ENCODE data around the gene SPNS3.

The SPNS3 gene

GRCh38 chr17:4506892-4507291 is 73.2 kb downstream of the SPNS3 start:
- in situ Hi-C loops (cut with HindIII; ENCODE audit: low sequenced_read_pairs) = no loop called here
- TF ChIP-seq, protein P1, sequence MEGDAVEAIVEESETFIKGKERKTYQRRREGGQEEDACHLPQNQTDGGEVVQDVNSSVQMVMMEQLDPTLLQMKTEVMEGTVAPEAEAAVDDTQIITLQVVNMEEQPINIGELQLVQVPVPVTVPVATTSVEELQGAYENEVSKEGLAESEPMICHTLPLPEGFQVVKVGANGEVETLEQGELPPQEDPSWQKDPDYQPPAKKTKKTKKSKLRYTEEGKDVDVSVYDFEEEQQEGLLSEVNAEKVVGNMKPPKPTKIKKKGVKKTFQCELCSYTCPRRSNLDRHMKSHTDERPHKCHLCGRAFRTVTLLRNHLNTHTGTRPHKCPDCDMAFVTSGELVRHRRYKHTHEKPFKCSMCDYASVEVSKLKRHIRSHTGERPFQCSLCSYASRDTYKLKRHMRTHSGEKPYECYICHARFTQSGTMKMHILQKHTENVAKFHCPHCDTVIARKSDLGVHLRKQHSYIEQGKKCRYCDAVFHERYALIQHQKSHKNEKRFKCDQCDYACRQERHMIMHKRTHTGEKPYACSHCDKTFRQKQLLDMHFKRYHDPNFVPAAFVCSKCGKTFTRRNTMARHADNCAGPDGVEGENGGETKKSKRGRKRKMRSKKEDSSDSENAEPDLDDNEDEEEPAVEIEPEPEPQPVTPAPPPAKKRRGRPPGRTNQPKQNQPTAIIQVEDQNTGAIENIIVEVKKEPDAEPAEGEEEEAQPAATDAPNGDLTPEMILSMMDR (IDR thresholded peaks at IDR 0.05; ENCODE audit: low read depth, low read length) = no peak
- no peak overlapping the region for H3K4me3 ChIP-seq (ENCODE audit: low read depth, low read length)
- no peak for DNase-seq (ENCODE audit: low read depth, low spot score)

DNA sequence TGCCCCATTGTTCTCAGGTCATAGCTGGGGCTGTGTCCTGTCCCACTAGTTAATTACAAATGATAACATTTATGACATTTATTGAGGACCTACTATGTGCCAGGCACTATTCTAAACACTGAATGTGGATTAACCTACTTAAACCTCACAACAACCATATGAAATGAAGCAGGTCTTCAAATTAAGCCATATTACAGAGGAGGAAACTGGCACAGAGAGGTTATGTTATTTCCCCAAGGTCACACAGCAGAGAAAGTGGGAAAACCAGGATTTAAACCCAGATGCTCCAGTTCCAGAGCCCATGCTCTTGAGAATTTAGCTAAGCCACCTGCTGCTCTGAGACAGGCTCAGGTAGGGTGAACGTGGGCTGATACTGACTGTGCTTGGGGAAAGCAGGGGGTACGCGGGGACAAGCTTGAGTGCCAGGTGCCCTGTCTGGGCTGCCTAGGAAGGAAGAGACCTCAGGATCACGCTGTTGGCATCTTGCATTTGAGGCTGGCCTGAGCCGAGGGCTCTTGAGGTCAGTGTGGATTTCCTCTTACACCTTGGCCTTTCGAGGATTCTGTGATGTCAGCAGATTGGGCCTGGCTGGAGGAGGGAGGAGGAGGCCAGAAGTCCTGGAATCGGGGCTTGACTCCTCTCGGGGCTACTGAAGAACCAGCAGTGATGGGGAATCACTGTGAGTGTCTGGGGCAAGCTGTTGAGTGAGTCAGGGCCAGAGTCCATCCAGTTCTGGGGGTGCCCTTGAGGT is 73.8 kb downstream of the SPNS3 start:
- in situ Hi-C loops (cut with HindIII; ENCODE audit: low sequenced_read_pairs) = no loop called here

DNA sequence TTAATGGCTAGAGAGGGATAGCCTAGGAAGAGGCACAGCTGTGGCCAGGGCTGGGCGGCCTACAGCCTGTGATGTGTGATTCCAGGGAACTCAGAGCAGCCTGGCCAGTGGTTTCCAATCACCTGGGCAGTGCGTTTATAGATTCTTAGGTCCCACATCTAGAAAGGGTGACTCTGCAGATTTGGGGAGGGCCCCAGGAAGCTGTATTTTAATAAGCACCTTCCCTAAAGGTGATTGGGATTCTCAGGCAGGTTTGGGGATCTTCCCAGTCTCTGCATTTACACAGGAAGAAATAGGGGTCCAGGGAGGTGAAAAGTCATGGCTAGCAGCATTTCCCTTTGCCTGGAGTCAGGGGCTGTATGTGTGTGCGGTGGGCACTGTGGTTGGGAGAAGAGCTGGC is 74.5 kb downstream of the SPNS3 start:
- TF ChIP-seq, protein P1 (IDR thresholded peaks at IDR 0.05; ENCODE audit: low read depth, low read length) = no peak
- H3K4me3 ChIP-seq (ENCODE audit: low read depth, low read length) = no peak overlapping the region
- in situ Hi-C loops (cut with HindIII; ENCODE audit: low sequenced_read_pairs) = no loop called here
- DNase-seq (ENCODE audit: low read depth, low spot score) = no peak

More for the DNA sequence above, 73.8 kb downstream of the SPNS3 start:
- no peak for DNase-seq (ENCODE audit: low read depth, low spot score)
- TF ChIP-seq, protein P1 (IDR thresholded peaks at IDR 0.05; ENCODE audit: low read depth, low read length) = no peak
- no peak overlapping the region for H3K4me3 ChIP-seq (ENCODE audit: low read depth, low read length)

DNA sequence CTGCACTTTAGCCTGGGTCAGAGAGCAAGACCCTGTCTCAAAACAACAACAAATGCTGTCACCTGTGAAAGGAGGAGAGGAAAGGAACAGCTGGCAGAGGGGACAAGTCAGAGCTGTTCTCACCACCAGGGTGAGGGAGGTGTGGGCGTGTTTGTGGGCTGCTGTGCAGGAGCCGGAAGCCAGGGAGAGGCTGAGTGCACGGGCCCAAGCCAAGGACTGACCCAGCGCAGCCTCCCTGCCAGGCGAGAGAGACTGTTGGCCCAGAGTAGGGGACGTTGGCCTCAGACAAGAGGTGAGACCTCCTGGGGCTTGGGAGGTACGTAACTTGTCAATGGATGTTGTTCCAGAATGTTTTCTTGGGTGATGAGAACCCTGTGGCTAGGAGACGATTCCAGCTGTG is 75.7 kb downstream of the SPNS3 start:
- no peak overlapping the region for H3K4me3 ChIP-seq (ENCODE audit: low read depth, low read length)
- TF ChIP-seq, protein P1 (IDR thresholded peaks at IDR 0.05; ENCODE audit: low read depth, low read length) = peak; percentile 2
- in situ Hi-C loops (cut with HindIII; ENCODE audit: low sequenced_read_pairs) = no loop called here
- peak; percentile 15 for DNase-seq (ENCODE audit: low read depth, low spot score)

- in situ Hi-C loops (cut with HindIII; ENCODE audit: low sequenced_read_pairs) = no loop called here
- DNase-seq (ENCODE audit: low read depth, low spot score) = peak; percentile 23
- TF ChIP-seq, protein P1 (IDR thresholded peaks at IDR 0.05; ENCODE audit: low read depth, low read length) = no peak
- no peak overlapping the region for H3K4me3 ChIP-seq (ENCODE audit: low read depth, low read length)
These were observed 76.3 kb downstream of the SPNS3 start for GRCh38 chr17:4509923-4510617.

DNA sequence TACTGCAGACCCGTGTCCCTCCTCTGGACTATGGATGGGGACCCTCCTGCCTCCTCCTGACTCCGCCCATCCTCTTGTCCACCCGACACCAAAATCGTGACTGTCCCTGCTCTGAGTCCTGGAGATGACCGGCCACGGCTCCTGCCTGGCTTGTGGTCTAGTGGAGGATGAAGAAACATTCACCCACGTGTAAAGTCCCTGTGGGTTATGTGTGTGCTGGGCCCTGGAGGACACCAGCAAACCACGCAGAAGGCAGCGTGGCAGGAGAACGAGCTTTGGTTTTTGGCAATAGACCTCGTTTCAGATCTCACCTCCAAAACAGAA is 76.8 kb downstream of the SPNS3 start:
- DNase-seq (ENCODE audit: low read depth, low spot score) = no peak
- in situ Hi-C loops (cut with HindIII; ENCODE audit: low sequenced_read_pairs) = no loop called here
- no peak overlapping the region for H3K4me3 ChIP-seq (ENCODE audit: low read depth, low read length)
- TF ChIP-seq, protein P1 (IDR thresholded peaks at IDR 0.05; ENCODE audit: low read depth, low read length) = no peak
